IMR-90 (cell line): ENCODE data around the gene SLC22A14. TPM values are rescaled to one million over a fixed set of nuclear protein-coding genes. Genes with fewer than 3 reads are reported as not detected.

Source experiments
- ATAC-seq: fragments of 200-7000 bp; cut with Tn5 transposase; 2 replicates; pipeline ENCODE4 v1.9.1; 2020; ENCODE audit warnings: low read depth, mild to moderate bottlenecking, moderate library complexity
- BruUV-seq: library from RNA; stranded (reverse); fragments of 400-500 nt; replicated peaks from 2 replicates; lab custom pipeline; 2021; lab: Mats Ljungman, UMichigan
- CTCF ChIA-PET: fragments of 300-600 bp; formaldehyde crosslinking; extraction: SDS; loops from one replicate; lab custom pipeline; 2021; ENCODE audit warnings: antibody characterized with exemption; lab: Yijun Ruan, JAX
- POLR2A ChIA-PET: fragments of 300-600 bp; sonication (Branson Sonifier 250); formaldehyde crosslinking; loops from one replicate; lab custom pipeline; 2022; ENCODE audit warnings: antibody characterized with exemption; ENCODE audit not compliant: unreplicated experiment; lab: Charles Lee
- DNase-seq: peaks from one replicate; pipeline ENCODE4 v3.0.0; 2013
- H2AFZ ChIP-seq: replicated peaks from 2 replicates; pipeline ENCODE3; 2013; ENCODE audit warnings: low read length, mild to moderate bottlenecking; ENCODE audit not compliant: poor library complexity
- H2AK5ac ChIP-seq: 2 replicates; pipeline ENCODE4 v1.6.1; 2013; ENCODE audit warnings: low read depth, low read length, inconsistent platforms
- H2AK9ac ChIP-seq: replicated peaks from 2 replicates; pipeline ENCODE3; 2013; ENCODE audit warnings: mild to moderate bottlenecking, low read depth, low read length, moderate library complexity; ENCODE audit not compliant: poor library complexity
- H2BK120ac ChIP-seq: 2 replicates; pipeline ENCODE4 v1.6.1; 2013; ENCODE audit warnings: low read depth, low read length, inconsistent platforms
- H2BK15ac ChIP-seq: 3 replicates; pipeline ENCODE4 v1.6.1; 2013; ENCODE audit warnings: low read depth, low read length, inconsistent platforms
- H2BK20ac ChIP-seq: 2 replicates; pipeline ENCODE4 v1.6.1; 2013; ENCODE audit warnings: low read depth, mild to moderate bottlenecking, inconsistent platforms, low read length, moderate library complexity
- H2BK5ac ChIP-seq: 2 replicates; pipeline ENCODE4 v1.6.1; 2013; ENCODE audit warnings: mild to moderate bottlenecking, low read depth, low read length, inconsistent platforms; ENCODE audit not compliant: poor library complexity, severe bottlenecking
- H3K14ac ChIP-seq: replicated peaks from 2 replicates; pipeline ENCODE4 v1.6.1; 2013; ENCODE audit warnings: low read depth, low read length, inconsistent platforms
- H3K18ac ChIP-seq: 2 replicates; pipeline ENCODE4 v1.6.1; 2013; ENCODE audit warnings: low read depth, low read length, control low read depth
- H3K23ac ChIP-seq: 2 replicates; pipeline ENCODE4 v1.6.1; 2013; ENCODE audit warnings: low read depth, low read length, inconsistent platforms
- H3K27ac ChIP-seq: 2 replicates; pipeline ENCODE4 v1.5.1; 2013; ENCODE audit warnings: mild to moderate bottlenecking, control low read depth, low read length; ENCODE audit not compliant: insufficient read depth
- H3K27me3 ChIP-seq: 2 replicates; pipeline ENCODE4 v1.6.1; 2013; ENCODE audit warnings: low read length; ENCODE audit not compliant: control insufficient read depth, insufficient read depth
- H3K36me3 ChIP-seq: 2 replicates; pipeline ENCODE4 v1.6.1; 2013; ENCODE audit warnings: low read length, mixed read lengths; ENCODE audit not compliant: control insufficient read depth, insufficient read depth
- H3K4ac ChIP-seq: 2 replicates; pipeline ENCODE4 v1.6.1; 2013; ENCODE audit warnings: low read depth, low read length, inconsistent platforms
- H3K4me1 ChIP-seq: 2 replicates; pipeline ENCODE4 v1.6.1; 2013; ENCODE audit warnings: low read length, mixed read lengths; ENCODE audit not compliant: control insufficient read depth, insufficient read depth
- H3K4me2 ChIP-seq: 2 replicates; pipeline ENCODE4 v1.6.1; 2013; ENCODE audit warnings: low read depth, mild to moderate bottlenecking, control low read depth, low read length, moderate library complexity
- H3K4me3 ChIP-seq: 2 replicates; pipeline ENCODE4 v1.5.1; 2013; ENCODE audit warnings: low read depth, mild to moderate bottlenecking, control low read depth, low read length, moderate library complexity; ENCODE audit not compliant: insufficient read depth
- H3K56ac ChIP-seq: 2 replicates; pipeline ENCODE4 v1.6.1; 2013; ENCODE audit warnings: low read length, inconsistent platforms; ENCODE audit not compliant: insufficient read depth; ENCODE audit errors: extremely low read depth
- H3K79me1 ChIP-seq, 2 experiments: 2 replicates each; pipeline ENCODE4 v1.6.1; 2013; ENCODE audit warnings: low read length in 2 of 2, inconsistent platforms in 1 of 2, low read depth in 1 of 2
- H3K9ac ChIP-seq: 2 replicates; pipeline ENCODE4 v1.6.1; 2013; ENCODE audit warnings: low read depth, low read length, control low read depth
- H3K9me1 ChIP-seq: 2 replicates; pipeline ENCODE4 v1.6.1; 2013; ENCODE audit warnings: low read length, inconsistent platforms; ENCODE audit not compliant: insufficient read depth
- H3K9me3 ChIP-seq: 2 replicates; pipeline ENCODE4 v1.6.1; 2013; ENCODE audit warnings: low read length; ENCODE audit not compliant: control insufficient read depth, insufficient read depth
- H4K20me1 ChIP-seq: 2 replicates; pipeline ENCODE4 v1.6.1; 2013; ENCODE audit warnings: low read length, inconsistent platforms; ENCODE audit not compliant: insufficient read depth
- H4K5ac ChIP-seq: 2 replicates; pipeline ENCODE4 v1.6.1; 2013; ENCODE audit warnings: mild to moderate bottlenecking, low read depth, low read length, control low read depth
- H4K8ac ChIP-seq, 2 experiments: 2 replicates each; pipeline ENCODE4 v1.6.1; 2013; ENCODE audit warnings: low read depth in 2 of 2, low read length in 2 of 2, control low read depth in 1 of 2, inconsistent platforms in 1 of 2
- H4K91ac ChIP-seq: 2 replicates; pipeline ENCODE4 v1.6.1; 2013; ENCODE audit warnings: low read depth, low read length, inconsistent platforms; ENCODE audit not compliant: insufficient read depth
- BHLHE40 ChIP-seq: fragments of 150-350 bp; IDR thresholded peaks from 2 replicates; pipeline ENCODE4 v1.6.1; 2016; ENCODE audit warnings: mild to moderate bottlenecking, low read depth, low read length
- CEBPB ChIP-seq: IDR thresholded peaks from 2 replicates; pipeline ENCODE4 v1.6.1; 2012; ENCODE audit warnings: low read depth, low read length, improper control_type of control experiment
- ELK1 ChIP-seq: fragments of 150-350 bp; IDR thresholded peaks from 2 replicates; pipeline ENCODE4 v1.6.1; 2016; ENCODE audit warnings: low read depth, mild to moderate bottlenecking, low read length, moderate library complexity, borderline replicate concordance
- FOS ChIP-seq: fragments of 150-350 bp; IDR thresholded peaks from 2 replicates; pipeline ENCODE4 v1.6.1; 2016; ENCODE audit warnings: low read depth, low read length
- MAFK ChIP-seq: IDR thresholded peaks from 2 replicates; pipeline ENCODE4 v1.6.1; 2012; ENCODE audit warnings: low read depth, low read length, improper control_type of control experiment
- MXI1 ChIP-seq: IDR thresholded peaks from 2 replicates; pipeline ENCODE4 v1.6.1; 2012; ENCODE audit warnings: low read depth, mild to moderate bottlenecking, low read length, moderate library complexity, borderline replicate concordance
- NFE2L2 ChIP-seq: fragments of 150-350 bp; IDR thresholded peaks from 2 replicates; pipeline ENCODE4 v1.6.1; 2016; ENCODE audit warnings: low read depth, mild to moderate bottlenecking, low read length
- RAD21 ChIP-seq: IDR thresholded peaks from 2 replicates; pipeline ENCODE4 v1.6.1; 2012; ENCODE audit warnings: low read length, improper control_type of control experiment
- RFX5 ChIP-seq: IDR thresholded peaks from 2 replicates; pipeline ENCODE4 v1.8.0; 2012; ENCODE audit warnings: low read depth, mild to moderate bottlenecking, low read length, moderate library complexity
- SMC3 ChIP-seq: fragments of 150-350 bp; IDR thresholded peaks from 2 replicates; pipeline ENCODE4 v1.6.1; 2016; ENCODE audit warnings: low read depth, mild to moderate bottlenecking, antibody characterized with exemption, low read length, moderate library complexity
- USF2 ChIP-seq: fragments of 150-350 bp; IDR thresholded peaks from 2 replicates; pipeline ENCODE4 v1.6.1; 2017; ENCODE audit warnings: mild to moderate bottlenecking, antibody characterized with exemption, low read length, low read depth
- WGBS, 2 experiments: methylation state at CpG; one replicate each; pipeline versions ENCODE4 v1.1.5 to v1.1.7; 2013; ENCODE audit warnings: missing lambda C conversion rate in 2 of 2; ENCODE audit not compliant: insufficient read length in 1 of 2; ENCODE audit errors: extremely low coverage in 2 of 2; 5-methylcytosine and 5-hydroxymethylcytosine counted together
- dilution Hi-C: fragments of 300-500 bp; cut with HindIII; formaldehyde crosslinking; loops from one replicate; pipeline ENCODE4 v1.14.3; 2018; ENCODE audit warnings: low sequenced_read_pairs; ENCODE audit not compliant: unreplicated experiment
- in situ Hi-C: fragments of 300-500 bp; cut with MboI; formaldehyde crosslinking; loops from 3 replicates; pipeline ENCODE4 v1.14.3; 2019; ENCODE audit warnings: low sequenced_read_pairs, inconsistent platforms, mixed read lengths
- intact Hi-C: fragments of 100-400 bp; cut with micrococcal nuclease; formaldehyde crosslinking; loops from 2 replicates; pipeline ENCODE4 v1.10.0; 2022
- polyA plus RNA-seq, 3 experiments: library from polyadenylated mRNA; depleted of rRNA; stranded (reverse); fragments of >200 nt; gene quantifications; 2 replicates each; pipeline ENCODE4 v1.2.3, GENCODE V29; 2012; ENCODE audit warnings: low replicate concordance in 1 of 3
- total RNA-seq: library from RNA; depleted of rRNA; stranded (reverse); fragments of >200 nt; gene quantifications from 2 replicates; pipeline ENCODE4 v1.2.3, GENCODE V29; 2012
- TF ChIP-seq, protein P1 (sequence below): conservative IDR thresholded peaks from 2 replicates; pipeline ENCODE4 v1.5.1; 2012; ENCODE audit warnings: mild to moderate bottlenecking, low read depth, low read length, improper control_type of control experiment

The SLC22A14 gene
- total and polyA plus RNA-seq, 2 of the 4 experiments (the other 2 are of a cell fraction), result under 0.01 to 0.07 TPM

GRCh38 chr3:38276081-38276916, 5.8 kb upstream of the SLC22A14 start:
- H4K20me1 ChIP-seq, result no peaks in the 10 kb centered on the region
- H3K79me1 ChIP-seq, result no peaks in the 10 kb centered on the region
- no peak overlapping the region for H3K27ac ChIP-seq
- in situ Hi-C loops, result no loop called here
- no peak overlapping the region for H4K8ac ChIP-seq
- H3K4me3 ChIP-seq, result no peak overlapping the region
- no peak overlapping the region for H4K91ac ChIP-seq
- peak overlapping the region; percentile 19 for H2AK9ac ChIP-seq
- no peaks in the 10 kb centered on the region for H3K4me1 ChIP-seq
- H3K27me3 ChIP-seq, result no peaks in the 10 kb centered on the region
- DNase-seq, result no peak
- no peak overlapping the region for H3K9ac ChIP-seq
- WGBS, 2 experiments, result 86% methylated on average over 6 of the region's 13 CpGs; no CpG with 5 or more reads in 1 of the 2 experiments
- no peak overlapping the region for H2BK20ac ChIP-seq
- H3K4me2 ChIP-seq, result no peak overlapping the region
- peaks cover 4% of the 10 kb centered on the region; the same call in 1 of the 2 replicates for H3K9me1 ChIP-seq
- CTCF ChIA-PET, result no interaction called here
- no peak overlapping the region for H3K56ac ChIP-seq
- H2BK15ac ChIP-seq, result no peak overlapping the region
- no peak overlapping the region for H3K18ac ChIP-seq
- H2BK5ac ChIP-seq, result no peak overlapping the region
- peak overlapping the region; percentile 7 for H2AFZ ChIP-seq
- intact Hi-C loops, result no loop called here
- no peak for ATAC-seq
- H3K14ac ChIP-seq, result no peak overlapping the region
- POLR2A ChIA-PET, result no interaction called here
- no peak overlapping the region for H4K5ac ChIP-seq
- H3K4ac ChIP-seq, result no peak overlapping the region
- H3K23ac ChIP-seq, result no peak overlapping the region
- no peak overlapping the region for H2AK5ac ChIP-seq
- H3K9me3 ChIP-seq, result no peaks in the 10 kb centered on the region
- no peak overlapping the region for H2BK120ac ChIP-seq
- dilution Hi-C loops, result no loop called here
- H3K36me3 ChIP-seq, result peaks cover 10% of the 10 kb centered on the region
- TF ChIP-seq RFX5 (no peak), BHLHE40 (no peak), RAD21 (no peak), MXI1 (no peak), CEBPB (no peak), USF2 (no peak), FOS (no peak), ELK1 (no peak), MAFK (no peak), SMC3 (no peak), NFE2L2 (no peak)
- TF ChIP-seq, protein P1, sequence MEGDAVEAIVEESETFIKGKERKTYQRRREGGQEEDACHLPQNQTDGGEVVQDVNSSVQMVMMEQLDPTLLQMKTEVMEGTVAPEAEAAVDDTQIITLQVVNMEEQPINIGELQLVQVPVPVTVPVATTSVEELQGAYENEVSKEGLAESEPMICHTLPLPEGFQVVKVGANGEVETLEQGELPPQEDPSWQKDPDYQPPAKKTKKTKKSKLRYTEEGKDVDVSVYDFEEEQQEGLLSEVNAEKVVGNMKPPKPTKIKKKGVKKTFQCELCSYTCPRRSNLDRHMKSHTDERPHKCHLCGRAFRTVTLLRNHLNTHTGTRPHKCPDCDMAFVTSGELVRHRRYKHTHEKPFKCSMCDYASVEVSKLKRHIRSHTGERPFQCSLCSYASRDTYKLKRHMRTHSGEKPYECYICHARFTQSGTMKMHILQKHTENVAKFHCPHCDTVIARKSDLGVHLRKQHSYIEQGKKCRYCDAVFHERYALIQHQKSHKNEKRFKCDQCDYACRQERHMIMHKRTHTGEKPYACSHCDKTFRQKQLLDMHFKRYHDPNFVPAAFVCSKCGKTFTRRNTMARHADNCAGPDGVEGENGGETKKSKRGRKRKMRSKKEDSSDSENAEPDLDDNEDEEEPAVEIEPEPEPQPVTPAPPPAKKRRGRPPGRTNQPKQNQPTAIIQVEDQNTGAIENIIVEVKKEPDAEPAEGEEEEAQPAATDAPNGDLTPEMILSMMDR, result no peak
- BruUV-seq, result no TSS peak
